Loucy (cell line): ENCODE results near the gene COL23A1.

Experiments used
- H2AFZ ChIP-seq: fragments of 200-600 bp; sonication (generic); 2 replicates; pipeline ENCODE4 v1.6.0; 2016; ENCODE audit warnings: antibody characterized with exemption, mild to moderate bottlenecking, low read length, moderate library complexity
- H3F3A ChIP-seq: fragments of 200-600 bp; 2 replicates; pipeline ENCODE4 v1.6.0; 2016; ENCODE audit warnings: antibody characterized with exemption, low read depth, mild to moderate bottlenecking
- H3K27me3 ChIP-seq: fragments of 200-600 bp; sonication (generic); 2 replicates; pipeline ENCODE4 v1.6.1; 2014; ENCODE audit warnings: low read length, mild to moderate bottlenecking; ENCODE audit not compliant: insufficient read depth, poor library complexity, severe bottlenecking
- H3K36me3 ChIP-seq: fragments of 200-600 bp; sonication (generic); 2 replicates; pipeline ENCODE4 v1.6.1; 2016; ENCODE audit warnings: low read length; ENCODE audit not compliant: insufficient read depth
- H3K4me1 ChIP-seq: fragments of 200-600 bp; sonication (generic); 2 replicates; pipeline ENCODE4 v1.5.1; 2014; ENCODE audit warnings: low read length, mild to moderate bottlenecking; ENCODE audit not compliant: insufficient read depth, poor library complexity, severe bottlenecking
- H3K4me2 ChIP-seq: fragments of 200-600 bp; sonication (generic); 2 replicates; pipeline ENCODE4 v1.6.0; 2014; ENCODE audit warnings: antibody characterized with exemption, low read length, low read depth, mild to moderate bottlenecking; ENCODE audit not compliant: poor library complexity, severe bottlenecking
- H3K4me3 ChIP-seq: fragments of 200-600 bp; sonication (generic); 2 replicates; pipeline ENCODE4 v1.5.1; 2014; ENCODE audit warnings: low read length, mild to moderate bottlenecking, mixed read lengths; ENCODE audit not compliant: poor library complexity, severe bottlenecking
- H3K79me2 ChIP-seq: fragments of 200-600 bp; sonication (generic); 2 replicates; pipeline ENCODE4 v1.6.1; 2014; ENCODE audit warnings: low read length; ENCODE audit not compliant: insufficient read depth
- H3K9ac ChIP-seq: fragments of 200-600 bp; sonication (generic); 2 replicates; pipeline ENCODE4 v1.6.0; 2014; ENCODE audit warnings: mild to moderate bottlenecking, low read depth, low read length, moderate library complexity; ENCODE audit not compliant: poor library complexity, severe bottlenecking
- H3K9me2 ChIP-seq: fragments of 200-600 bp; sonication (generic); replicated peaks from 2 replicates; pipeline ENCODE4 v1.6.1; 2016; ENCODE audit warnings: low read depth, low read length, mixed read lengths
- H3K9me3 ChIP-seq: fragments of 200-600 bp; sonication (generic); 2 replicates; pipeline ENCODE4 v1.6.1; 2014; ENCODE audit warnings: mild to moderate bottlenecking, antibody characterized with exemption, low read length, low read depth; ENCODE audit not compliant: insufficient read depth
- H4K20me1 ChIP-seq: fragments of 200-600 bp; sonication (generic); 2 replicates; pipeline ENCODE4 v1.6.0; 2014; ENCODE audit warnings: antibody characterized with exemption, low read length, mild to moderate bottlenecking; ENCODE audit not compliant: insufficient read depth, poor library complexity, severe bottlenecking
- EZH2phosphoT487 ChIP-seq: fragments of 200-600 bp; IDR thresholded peaks from 2 replicates; pipeline ENCODE4 v1.6.1; 2018; ENCODE audit warnings: antibody characterized with exemption, mild to moderate bottlenecking, moderate library complexity, borderline replicate concordance
- TF ChIP-seq, protein P1 (sequence below): fragments of 200-600 bp; sonication (generic); conservative IDR thresholded peaks from 2 replicates; pipeline ENCODE4 v1.5.1; 2014; ENCODE audit warnings: mild to moderate bottlenecking, antibody characterized with exemption, low read length

COL23A1 gene

DNA sequence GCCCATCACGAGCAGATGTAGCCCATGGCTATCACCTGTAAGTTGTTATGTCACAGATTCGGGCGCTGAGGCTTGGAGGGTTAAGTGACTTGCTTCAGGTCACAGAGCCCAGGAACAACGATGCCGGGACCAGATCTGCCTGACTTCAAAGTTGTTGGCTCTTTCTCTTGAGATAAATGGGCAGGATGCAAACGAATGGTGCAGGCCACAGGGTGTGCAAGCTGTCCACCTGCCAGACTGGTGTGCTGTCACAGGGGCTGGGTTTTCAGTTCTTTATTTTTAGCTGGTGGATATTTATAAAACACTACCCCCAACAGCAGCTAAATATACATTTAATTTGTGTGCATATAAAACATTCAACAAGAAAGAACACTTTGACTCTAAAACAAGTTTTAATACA, 339.9 kb downstream of the COL23A1 start:
- Histone ChIP-seq H3K4me3 (no peak overlapping the region), H4K20me1 (no peaks in the 10 kb centered on the region), H3K36me3 (no peaks in the 10 kb centered on the region), H2AFZ (no peak overlapping the region), H3K9ac (no peak overlapping the region), H3K9me2 (no peaks in the 10 kb centered on the region), H3K4me2 (no peak overlapping the region), H3K27me3 (no peaks in the 10 kb centered on the region), H3K79me2 (no peaks in the 10 kb centered on the region), H3F3A (no peaks in the 10 kb centered on the region), H3K9me3 (no peaks in the 10 kb centered on the region), H3K4me1 (no peaks in the 10 kb centered on the region)
- TF ChIP-seq, protein P1, sequence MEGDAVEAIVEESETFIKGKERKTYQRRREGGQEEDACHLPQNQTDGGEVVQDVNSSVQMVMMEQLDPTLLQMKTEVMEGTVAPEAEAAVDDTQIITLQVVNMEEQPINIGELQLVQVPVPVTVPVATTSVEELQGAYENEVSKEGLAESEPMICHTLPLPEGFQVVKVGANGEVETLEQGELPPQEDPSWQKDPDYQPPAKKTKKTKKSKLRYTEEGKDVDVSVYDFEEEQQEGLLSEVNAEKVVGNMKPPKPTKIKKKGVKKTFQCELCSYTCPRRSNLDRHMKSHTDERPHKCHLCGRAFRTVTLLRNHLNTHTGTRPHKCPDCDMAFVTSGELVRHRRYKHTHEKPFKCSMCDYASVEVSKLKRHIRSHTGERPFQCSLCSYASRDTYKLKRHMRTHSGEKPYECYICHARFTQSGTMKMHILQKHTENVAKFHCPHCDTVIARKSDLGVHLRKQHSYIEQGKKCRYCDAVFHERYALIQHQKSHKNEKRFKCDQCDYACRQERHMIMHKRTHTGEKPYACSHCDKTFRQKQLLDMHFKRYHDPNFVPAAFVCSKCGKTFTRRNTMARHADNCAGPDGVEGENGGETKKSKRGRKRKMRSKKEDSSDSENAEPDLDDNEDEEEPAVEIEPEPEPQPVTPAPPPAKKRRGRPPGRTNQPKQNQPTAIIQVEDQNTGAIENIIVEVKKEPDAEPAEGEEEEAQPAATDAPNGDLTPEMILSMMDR = no peak
- no peak for TF ChIP-seq EZH2phosphoT487

- Histone ChIP-seq H2AFZ (no peak overlapping the region), H3K36me3 (no peaks in the 10 kb centered on the region), H3K4me3 (no peak overlapping the region), H3K79me2 (no peaks in the 10 kb centered on the region), H3K9ac (no peak overlapping the region), H3K4me1 (no peaks in the 10 kb centered on the region), H3F3A (no peaks in the 10 kb centered on the region), H4K20me1 (no peaks in the 10 kb centered on the region), H3K27me3 (no peaks in the 10 kb centered on the region), H3K4me2 (no peak overlapping the region), H3K9me3 (no peaks in the 10 kb centered on the region), H3K9me2 (no peaks in the 10 kb centered on the region)
- TF ChIP-seq EZH2phosphoT487 = no peak
- TF ChIP-seq, protein P1 = no peak
Measured at GRCh38 chr5:178249191-178249989, 340.8 kb downstream of the COL23A1 start.

GRCh38 chr5:178248750-178249149, 341.4 kb downstream of the COL23A1 start:
- H3K9me2 ChIP-seq = no peaks in the 10 kb centered on the region
- no peak for TF ChIP-seq EZH2phosphoT487
- TF ChIP-seq, protein P1 = no peak

More at GRCh38 chr5:178248750-178249149, 341.4 kb downstream of the COL23A1 start:
- Histone ChIP-seq H3K4me2 (no peak overlapping the region), H3K4me3 (no peak overlapping the region), H3K36me3 (no peaks in the 10 kb centered on the region), H3F3A (no peaks in the 10 kb centered on the region), H3K9ac (no peak overlapping the region), H4K20me1 (no peaks in the 10 kb centered on the region), H3K4me1 (no peaks in the 10 kb centered on the region), H3K79me2 (no peaks in the 10 kb centered on the region), H3K27me3 (no peaks in the 10 kb centered on the region), H2AFZ (no peak overlapping the region), H3K9me3 (no peaks in the 10 kb centered on the region)
